ENCODE measurements around the gene PAK1.

PAK1 gene

GRCh38 chr11:77424644-77425043 lies 49.2 kb downstream of the PAK1 start:
- Histone ChIP-seq H3K4me1 (ENCODE audit: control insufficient read depth in 5 of 5, insufficient read depth in 5 of 5, low read length in 5 of 5) (peaks cover 0 to 4% (median 0%) of the 10 kb centered on the region in 5 donors), H3K4me3 (ENCODE audit: low read depth in 1 of 5, low read length in 5 of 5) (no peak overlapping the region), H3K36me3 (ENCODE audit: control insufficient read depth in 5 of 5, insufficient read depth in 5 of 5, low read length in 5 of 5) (no peaks in the 10 kb centered on the region), H3K9me3 (ENCODE audit: control insufficient read depth in 5 of 5, low read length in 5 of 5) (no peaks in the 10 kb centered on the region), H3K27ac (ENCODE audit: low read depth, low read length) (no peak overlapping the region), H3K9ac (ENCODE audit: low read length in 5 of 5) (no peak overlapping the region), H3K27me3 (ENCODE audit: control insufficient read depth in 5 of 5, insufficient read depth in 4 of 5, low read length in 5 of 5) (no peaks in the 10 kb centered on the region)

- Histone ChIP-seq H3K4me3 (ENCODE audit: low read depth in 1 of 5, low read length in 5 of 5) (no peak overlapping the region), H3K9me3 (ENCODE audit: control insufficient read depth in 5 of 5, low read length in 5 of 5) (no peaks in the 10 kb centered on the region), H3K27me3 (ENCODE audit: control insufficient read depth in 5 of 5, insufficient read depth in 4 of 5, low read length in 5 of 5) (no peaks in the 10 kb centered on the region), H3K27ac (ENCODE audit: low read depth, low read length) (no peak overlapping the region), H3K4me1 (ENCODE audit: control insufficient read depth in 5 of 5, insufficient read depth in 5 of 5, low read length in 5 of 5) (peaks cover 0 to 10% (median 0%) of the 10 kb centered on the region in 5 donors), H3K9ac (ENCODE audit: low read length in 5 of 5) (no peak overlapping the region), H3K36me3 (ENCODE audit: control insufficient read depth in 5 of 5, insufficient read depth in 5 of 5, low read length in 5 of 5) (no peaks in the 10 kb centered on the region)
Observed at GRCh38 chr11:77423624-77424023, 50.3 kb downstream of the PAK1 start.

- Histone ChIP-seq H3K36me3 (ENCODE audit: control insufficient read depth in 5 of 5, insufficient read depth in 5 of 5, low read length in 5 of 5) (no peaks in the 10 kb centered on the region), H3K27ac (ENCODE audit: low read depth, low read length) (no peak overlapping the region), H3K9me3 (ENCODE audit: control insufficient read depth in 5 of 5, low read length in 5 of 5) (no peaks in the 10 kb centered on the region), H3K9ac (ENCODE audit: low read length in 5 of 5) (no peak overlapping the region), H3K27me3 (ENCODE audit: control insufficient read depth in 5 of 5, insufficient read depth in 4 of 5, low read length in 5 of 5) (no peaks in the 10 kb centered on the region), H3K4me1 (ENCODE audit: control insufficient read depth in 5 of 5, insufficient read depth in 5 of 5, low read length in 5 of 5) (peaks cover 0 to 16% (median 0%) of the 10 kb centered on the region in 5 donors), H3K4me3 (ENCODE audit: low read depth in 1 of 5, low read length in 5 of 5) (no peak overlapping the region)
Observed at GRCh38 chr11:77422687-77423086, 51.2 kb downstream of the PAK1 start.

- Histone ChIP-seq H3K27me3 (ENCODE audit: control insufficient read depth in 5 of 5, insufficient read depth in 4 of 5, low read length in 5 of 5) (no peaks in the 10 kb centered on the region), H3K9ac (ENCODE audit: low read length in 5 of 5) (no peak overlapping the region), H3K36me3 (ENCODE audit: control insufficient read depth in 5 of 5, insufficient read depth in 5 of 5, low read length in 5 of 5) (no peaks in the 10 kb centered on the region), H3K4me3 (ENCODE audit: low read depth in 1 of 5, low read length in 5 of 5) (no peak overlapping the region), H3K4me1 (ENCODE audit: control insufficient read depth in 5 of 5, insufficient read depth in 5 of 5, low read length in 5 of 5) (peaks cover 0 to 16% (median 0%) of the 10 kb centered on the region in 5 donors), H3K9me3 (ENCODE audit: control insufficient read depth in 5 of 5, low read length in 5 of 5) (no peaks in the 10 kb centered on the region), H3K27ac (ENCODE audit: low read depth, low read length) (no peak overlapping the region)
Observed at GRCh38 chr11:77421041-77421723, 52.7 kb downstream of the PAK1 start.

GRCh38 chr11:77418971-77419597 lies 54.8 kb downstream of the PAK1 start:
- Histone ChIP-seq H3K36me3 (ENCODE audit: control insufficient read depth in 5 of 5, insufficient read depth in 5 of 5, low read length in 5 of 5) (no peaks in the 10 kb centered on the region), H3K4me1 (ENCODE audit: control insufficient read depth in 5 of 5, insufficient read depth in 5 of 5, low read length in 5 of 5) (peaks cover 0 to 16% (median 0%) of the 10 kb centered on the region in 5 donors), H3K4me3 (ENCODE audit: low read depth in 1 of 5, low read length in 5 of 5) (no peak overlapping the region), H3K9ac (ENCODE audit: low read length in 5 of 5) (no peak overlapping the region), H3K9me3 (ENCODE audit: control insufficient read depth in 5 of 5, low read length in 5 of 5) (no peaks in the 10 kb centered on the region), H3K27me3 (ENCODE audit: control insufficient read depth in 5 of 5, insufficient read depth in 4 of 5, low read length in 5 of 5) (no peaks in the 10 kb centered on the region), H3K27ac (ENCODE audit: low read depth, low read length) (no peak overlapping the region)

- Histone ChIP-seq H3K9me3 (ENCODE audit: control insufficient read depth in 5 of 5, low read length in 5 of 5) (no peaks in the 10 kb centered on the region), H3K27ac (ENCODE audit: low read depth, low read length) (no peak overlapping the region), H3K9ac (ENCODE audit: low read length in 5 of 5) (no peak overlapping the region), H3K4me1 (ENCODE audit: control insufficient read depth in 5 of 5, insufficient read depth in 5 of 5, low read length in 5 of 5) (peaks cover 0 to 16% (median 0%) of the 10 kb centered on the region in 5 donors), H3K36me3 (ENCODE audit: control insufficient read depth in 5 of 5, insufficient read depth in 5 of 5, low read length in 5 of 5) (no peaks in the 10 kb centered on the region), H3K4me3 (ENCODE audit: low read depth in 1 of 5, low read length in 5 of 5) (no peak overlapping the region), H3K27me3 (ENCODE audit: control insufficient read depth in 5 of 5, insufficient read depth in 4 of 5, low read length in 5 of 5) (no peaks in the 10 kb centered on the region)
Observed at GRCh38 chr11:77418155-77418970, 55.5 kb downstream of the PAK1 start.

GRCh38 chr11:77416357-77416756 lies 57.5 kb downstream of the PAK1 start:
- H3K27ac ChIP-seq (ENCODE audit: low read depth, low read length): no peak overlapping the region
- H3K36me3 ChIP-seq (ENCODE audit: control insufficient read depth in 5 of 5, insufficient read depth in 5 of 5, low read length in 5 of 5): no peaks in the 10 kb centered on the region
- no peak overlapping the region for H3K4me3 ChIP-seq (ENCODE audit: low read depth in 1 of 5, low read length in 5 of 5)
- no peaks in the 10 kb centered on the region for H3K9me3 ChIP-seq (ENCODE audit: control insufficient read depth in 5 of 5, low read length in 5 of 5)
- peaks cover 0 to 22% (median 12%) of the 10 kb centered on the region in 5 donors for H3K4me1 ChIP-seq (ENCODE audit: control insufficient read depth in 5 of 5, insufficient read depth in 5 of 5, low read length in 5 of 5)
- H3K27me3 ChIP-seq (ENCODE audit: control insufficient read depth in 5 of 5, insufficient read depth in 4 of 5, low read length in 5 of 5): no peaks in the 10 kb centered on the region
- H3K9ac ChIP-seq (ENCODE audit: low read length in 5 of 5): no peak overlapping the region

GRCh38 chr11:77413850-77414460 lies 59.9 kb downstream of the PAK1 start:
- no peaks in the 10 kb centered on the region for H3K27me3 ChIP-seq (ENCODE audit: control insufficient read depth in 5 of 5, insufficient read depth in 4 of 5, low read length in 5 of 5)
- H3K9me3 ChIP-seq (ENCODE audit: control insufficient read depth in 5 of 5, low read length in 5 of 5): no peaks in the 10 kb centered on the region
- H3K36me3 ChIP-seq (ENCODE audit: control insufficient read depth in 5 of 5, insufficient read depth in 5 of 5, low read length in 5 of 5): no peaks in the 10 kb centered on the region
- peaks cover 0 to 35% (median 27%) of the 10 kb centered on the region in 5 donors for H3K4me1 ChIP-seq (ENCODE audit: control insufficient read depth in 5 of 5, insufficient read depth in 5 of 5, low read length in 5 of 5)
- H3K4me3 ChIP-seq (ENCODE audit: low read depth in 1 of 5, low read length in 5 of 5): no peak overlapping the region
- H3K27ac ChIP-seq (ENCODE audit: low read depth, low read length): no peak overlapping the region
- no peak overlapping the region for H3K9ac ChIP-seq (ENCODE audit: low read length in 5 of 5)

- H3K9ac ChIP-seq (ENCODE audit: low read length in 5 of 5): no peak overlapping the region
- H3K27ac ChIP-seq (ENCODE audit: low read depth, low read length): no peak overlapping the region
- no peaks in the 10 kb centered on the region for H3K36me3 ChIP-seq (ENCODE audit: control insufficient read depth in 5 of 5, insufficient read depth in 5 of 5, low read length in 5 of 5)
- H3K4me3 ChIP-seq (ENCODE audit: low read depth in 1 of 5, low read length in 5 of 5): no peak overlapping the region
- H3K4me1 ChIP-seq (ENCODE audit: control insufficient read depth in 5 of 5, insufficient read depth in 5 of 5, low read length in 5 of 5): peaks cover 2 to 34% (median 25%) of the 10 kb centered on the region in 5 donors
- no peaks in the 10 kb centered on the region for H3K27me3 ChIP-seq (ENCODE audit: control insufficient read depth in 5 of 5, insufficient read depth in 4 of 5, low read length in 5 of 5)
- no peaks in the 10 kb centered on the region for H3K9me3 ChIP-seq (ENCODE audit: control insufficient read depth in 5 of 5, low read length in 5 of 5)
Observed at GRCh38 chr11:77412814-77413213, 61.1 kb downstream of the PAK1 start.
